ENCODE measurements around the gene PARD3.

PARD3 gene

DNA sequence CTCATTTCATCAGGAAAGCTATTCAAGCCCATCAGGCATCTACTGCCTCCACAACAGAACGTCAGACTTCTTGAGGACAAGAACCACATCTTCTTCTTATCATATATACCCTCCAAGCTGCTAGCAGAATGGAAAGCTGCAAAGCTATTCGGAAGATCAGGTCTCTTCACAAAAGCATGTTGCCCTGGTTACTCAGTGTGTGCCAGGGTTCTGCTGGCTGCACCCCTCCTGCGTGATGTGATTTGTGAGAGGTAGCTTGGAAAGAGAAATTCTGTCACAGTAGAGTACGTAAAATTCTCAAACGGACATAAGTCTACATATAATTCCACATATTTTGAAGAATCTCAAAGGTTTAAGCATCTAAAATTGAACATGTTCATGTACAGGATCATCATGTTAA is 681.7 kb downstream of the PARD3 start:
- TF ChIP-seq, protein P1, sequence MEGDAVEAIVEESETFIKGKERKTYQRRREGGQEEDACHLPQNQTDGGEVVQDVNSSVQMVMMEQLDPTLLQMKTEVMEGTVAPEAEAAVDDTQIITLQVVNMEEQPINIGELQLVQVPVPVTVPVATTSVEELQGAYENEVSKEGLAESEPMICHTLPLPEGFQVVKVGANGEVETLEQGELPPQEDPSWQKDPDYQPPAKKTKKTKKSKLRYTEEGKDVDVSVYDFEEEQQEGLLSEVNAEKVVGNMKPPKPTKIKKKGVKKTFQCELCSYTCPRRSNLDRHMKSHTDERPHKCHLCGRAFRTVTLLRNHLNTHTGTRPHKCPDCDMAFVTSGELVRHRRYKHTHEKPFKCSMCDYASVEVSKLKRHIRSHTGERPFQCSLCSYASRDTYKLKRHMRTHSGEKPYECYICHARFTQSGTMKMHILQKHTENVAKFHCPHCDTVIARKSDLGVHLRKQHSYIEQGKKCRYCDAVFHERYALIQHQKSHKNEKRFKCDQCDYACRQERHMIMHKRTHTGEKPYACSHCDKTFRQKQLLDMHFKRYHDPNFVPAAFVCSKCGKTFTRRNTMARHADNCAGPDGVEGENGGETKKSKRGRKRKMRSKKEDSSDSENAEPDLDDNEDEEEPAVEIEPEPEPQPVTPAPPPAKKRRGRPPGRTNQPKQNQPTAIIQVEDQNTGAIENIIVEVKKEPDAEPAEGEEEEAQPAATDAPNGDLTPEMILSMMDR (IDR thresholded peaks at IDR 0.05; ENCODE audit: insufficient read depth, low read depth, low read length, missing control alignments), result no peak
- no peak overlapping the region for H3K4me3 ChIP-seq (ENCODE audit: low read depth, low read length)
- DNase-seq (ENCODE audit: low read depth), result no peak

DNA sequence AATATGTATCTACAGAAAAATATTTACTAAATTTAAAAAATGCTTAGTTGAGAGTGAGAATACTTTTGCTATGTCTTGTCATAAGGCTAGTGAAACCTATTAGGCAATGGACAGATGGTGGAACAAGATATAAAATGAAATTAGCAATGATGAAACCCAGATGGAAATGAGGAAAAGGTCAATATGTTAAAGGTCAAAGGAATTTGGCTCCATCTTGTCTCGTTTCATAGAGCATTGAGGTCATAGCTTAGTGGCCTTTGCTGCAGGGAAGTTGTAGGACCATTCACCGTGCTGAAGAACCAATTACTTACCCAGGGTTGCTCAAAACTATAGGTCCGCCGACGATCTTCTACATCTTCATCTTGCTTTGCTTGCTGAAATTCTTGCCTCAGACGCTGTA is 683.9 kb downstream of the PARD3 start:
- TF ChIP-seq, protein P1 (IDR thresholded peaks at IDR 0.05; ENCODE audit: insufficient read depth, low read depth, low read length, missing control alignments), result no peak
- no peak for DNase-seq (ENCODE audit: low read depth)
- H3K4me3 ChIP-seq (ENCODE audit: low read depth, low read length), result no peak overlapping the region

DNA sequence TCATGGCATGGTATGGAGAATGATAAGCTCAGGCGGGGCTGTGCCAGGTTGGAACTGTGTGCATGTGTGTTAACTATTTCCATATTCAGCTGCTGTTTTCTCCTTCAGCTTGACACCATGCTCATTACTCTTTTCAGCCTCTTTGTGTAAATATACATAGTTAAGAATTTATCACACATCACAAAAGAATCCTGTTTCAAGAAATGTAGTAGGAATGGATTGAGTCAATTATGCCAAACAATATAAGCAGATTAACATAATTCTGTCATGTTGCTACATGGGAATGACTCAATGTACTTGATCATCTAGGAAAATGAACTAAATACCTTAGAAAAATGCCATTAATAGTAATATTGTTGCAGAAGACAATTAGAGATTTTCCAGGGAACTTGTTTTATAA is 687.4 kb downstream of the PARD3 start:
- H3K4me3 ChIP-seq (ENCODE audit: low read depth, low read length), result no peak overlapping the region
- TF ChIP-seq, protein P1 (IDR thresholded peaks at IDR 0.05; ENCODE audit: insufficient read depth, low read depth, low read length, missing control alignments), result no peak
- no peak for DNase-seq (ENCODE audit: low read depth)

DNA sequence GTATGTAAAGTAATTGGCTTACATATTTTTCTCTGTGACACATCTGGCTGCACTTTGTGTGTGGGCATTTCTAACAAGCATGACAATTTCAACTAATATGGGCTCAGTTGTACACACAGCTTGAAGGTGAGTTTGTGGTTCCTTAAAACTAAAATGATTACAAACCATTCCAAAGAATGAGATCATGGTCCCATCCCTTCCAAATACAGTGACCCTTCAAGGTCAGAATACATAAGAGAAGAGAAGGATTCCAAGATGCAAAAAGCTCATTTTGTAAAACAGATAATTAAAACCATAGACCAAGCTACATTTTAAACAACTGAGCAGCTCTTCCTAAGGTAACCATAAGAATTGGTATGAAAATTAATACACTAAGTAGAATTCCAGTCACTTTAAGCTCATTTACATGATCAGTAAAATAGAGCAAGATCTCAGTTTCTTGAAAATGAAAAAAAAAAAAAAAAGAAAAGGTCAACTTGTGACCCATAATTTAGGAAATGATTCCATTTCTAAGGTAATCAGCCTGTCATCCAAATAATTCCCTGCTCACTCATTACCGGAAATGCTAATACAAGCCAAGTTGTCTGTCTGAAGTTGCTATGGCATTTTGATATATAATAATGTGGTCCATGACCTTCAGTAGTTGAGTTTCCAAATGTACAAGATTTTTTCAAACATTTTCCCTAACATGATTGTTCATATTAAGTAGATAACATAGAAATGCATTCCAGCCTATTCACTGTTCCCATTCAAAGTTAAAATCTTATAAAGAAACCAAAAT is 688.5 kb downstream of the PARD3 start:
- H3K4me3 ChIP-seq (ENCODE audit: low read depth, low read length), result no peak overlapping the region
- no peak for DNase-seq (ENCODE audit: low read depth)

DNA sequence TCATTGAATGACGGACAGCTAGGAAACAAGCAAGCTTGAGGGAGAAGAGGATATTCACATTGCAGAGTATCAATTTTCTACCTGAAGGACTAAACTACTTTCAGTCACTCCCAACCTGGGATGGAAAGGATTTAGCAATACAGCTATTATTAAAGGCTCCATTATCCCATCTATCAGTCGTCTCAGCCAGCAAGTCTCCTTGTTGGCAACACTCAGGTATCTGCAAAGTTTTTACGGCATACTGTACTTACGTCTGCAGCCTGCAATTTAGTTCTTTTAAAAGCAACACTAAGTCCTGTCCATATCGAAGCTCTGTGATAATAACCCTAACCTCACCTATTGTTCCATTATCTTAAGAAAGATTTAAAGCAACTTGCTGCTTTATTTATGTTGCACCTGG is 689.4 kb downstream of the PARD3 start:
- TF ChIP-seq, protein P1 (IDR thresholded peaks at IDR 0.05; ENCODE audit: insufficient read depth, low read depth, low read length, missing control alignments), result no peak
- DNase-seq (ENCODE audit: low read depth), result no peak
- H3K4me3 ChIP-seq (ENCODE audit: low read depth, low read length), result no peak overlapping the region

More for the DNA sequence above, 688.5 kb downstream of the PARD3 start:
- TF ChIP-seq, protein P1 (IDR thresholded peaks at IDR 0.05; ENCODE audit: insufficient read depth, low read depth, low read length, missing control alignments), result no peak

DNA sequence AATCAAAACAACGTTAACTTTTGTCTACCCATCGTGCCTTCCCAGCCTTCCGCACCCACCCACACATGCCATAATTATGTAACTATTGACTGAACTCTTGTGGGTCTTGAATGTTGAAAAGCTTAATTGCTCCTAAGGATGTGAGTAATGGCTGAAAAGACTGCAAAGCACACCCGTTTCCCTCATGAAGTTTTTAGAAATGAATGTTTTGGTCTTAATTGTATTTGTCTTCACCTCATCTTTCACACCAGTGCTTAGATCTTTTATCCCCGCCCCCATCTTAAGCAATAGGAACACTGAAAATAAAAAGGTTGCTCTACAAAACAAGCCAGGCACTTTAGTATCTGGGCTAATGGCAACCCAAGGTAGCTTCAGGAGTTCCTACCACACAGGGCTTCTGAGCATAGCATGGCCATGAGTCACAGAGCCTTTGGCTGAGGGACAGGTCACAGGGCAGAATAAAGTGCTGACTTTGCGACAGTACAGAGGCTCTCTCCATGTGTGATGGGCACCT is 690.5 kb downstream of the PARD3 start:
- no peak for DNase-seq (ENCODE audit: low read depth)
- TF ChIP-seq, protein P1 (IDR thresholded peaks at IDR 0.05; ENCODE audit: insufficient read depth, low read depth, low read length, missing control alignments), result no peak

More for the DNA sequence above, 690.5 kb downstream of the PARD3 start:
- H3K4me3 ChIP-seq (ENCODE audit: low read depth, low read length), result no peak overlapping the region
